ENCODE measurements around the gene CTF1.

DNA sequence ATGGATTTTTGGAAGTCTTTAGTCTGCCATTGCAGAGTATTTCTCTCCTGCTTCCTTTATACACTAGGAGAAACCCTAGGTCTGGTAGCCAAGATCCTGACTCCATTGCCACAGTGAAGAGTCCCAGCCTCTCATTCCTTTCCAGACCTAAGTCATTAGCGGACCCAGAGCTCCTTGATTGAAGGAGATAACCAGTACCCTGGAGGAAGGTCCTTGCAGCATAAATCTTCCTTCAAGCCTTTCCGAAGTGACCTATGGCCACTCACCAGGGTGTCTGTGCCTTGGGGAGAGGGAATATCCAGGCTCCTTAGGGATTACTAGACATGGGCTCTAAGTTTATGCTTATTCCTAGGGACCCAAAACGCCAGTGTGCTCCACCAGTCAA lies 38.3 kb upstream of the CTF1 start:
- TF ChIP-seq, protein P1, sequence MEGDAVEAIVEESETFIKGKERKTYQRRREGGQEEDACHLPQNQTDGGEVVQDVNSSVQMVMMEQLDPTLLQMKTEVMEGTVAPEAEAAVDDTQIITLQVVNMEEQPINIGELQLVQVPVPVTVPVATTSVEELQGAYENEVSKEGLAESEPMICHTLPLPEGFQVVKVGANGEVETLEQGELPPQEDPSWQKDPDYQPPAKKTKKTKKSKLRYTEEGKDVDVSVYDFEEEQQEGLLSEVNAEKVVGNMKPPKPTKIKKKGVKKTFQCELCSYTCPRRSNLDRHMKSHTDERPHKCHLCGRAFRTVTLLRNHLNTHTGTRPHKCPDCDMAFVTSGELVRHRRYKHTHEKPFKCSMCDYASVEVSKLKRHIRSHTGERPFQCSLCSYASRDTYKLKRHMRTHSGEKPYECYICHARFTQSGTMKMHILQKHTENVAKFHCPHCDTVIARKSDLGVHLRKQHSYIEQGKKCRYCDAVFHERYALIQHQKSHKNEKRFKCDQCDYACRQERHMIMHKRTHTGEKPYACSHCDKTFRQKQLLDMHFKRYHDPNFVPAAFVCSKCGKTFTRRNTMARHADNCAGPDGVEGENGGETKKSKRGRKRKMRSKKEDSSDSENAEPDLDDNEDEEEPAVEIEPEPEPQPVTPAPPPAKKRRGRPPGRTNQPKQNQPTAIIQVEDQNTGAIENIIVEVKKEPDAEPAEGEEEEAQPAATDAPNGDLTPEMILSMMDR (IDR thresholded peaks at IDR 0.05): no peak
- no peak for TF ChIP-seq POLR2A (IDR thresholded peaks at IDR 0.05)
- no peak for TF ChIP-seq POLR2AphosphoS5 (IDR thresholded peaks at IDR 0.05)
- no peak for TF ChIP-seq EP300 (IDR thresholded peaks at IDR 0.05)
